MM.1S (cell line): ENCODE results near the gene APOBEC4.

Experiments used
- EZH2phosphoT487 ChIP-seq: fragments of 300-600 bp; sonication (generic); IDR thresholded peaks from 2 replicates; pipeline ENCODE4 v1.6.1; 2018; ENCODE audit warnings: antibody characterized with exemption, low read length
- TF ChIP-seq, protein P1 (sequence below): fragments of 300-600 bp; sonication (generic); IDR thresholded peaks from 2 replicates; pipeline ENCODE4 v1.5.1; 2016; ENCODE audit warnings: antibody characterized with exemption, low read length, mixed read lengths

DNA sequence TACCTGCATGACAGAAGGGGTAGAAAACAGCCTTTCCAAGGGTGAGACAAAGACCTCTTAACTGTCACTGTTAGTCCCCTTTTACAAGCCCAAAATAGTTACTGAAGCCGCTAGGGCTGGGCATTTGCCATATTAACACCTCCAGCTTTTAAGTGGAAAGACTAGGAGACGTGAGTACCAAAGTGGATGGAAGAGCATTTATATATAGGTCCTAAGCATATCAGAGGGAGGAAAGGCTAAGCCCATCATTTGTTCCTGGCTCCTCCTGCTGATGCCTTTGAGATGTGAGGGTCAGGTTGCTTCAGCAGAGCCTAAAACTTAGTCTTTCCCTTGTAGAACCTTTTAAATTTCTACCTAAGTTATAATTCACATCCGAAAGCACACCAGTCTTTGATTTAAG, 25.7 kb upstream of the APOBEC4 start:
- TF ChIP-seq, protein P1, sequence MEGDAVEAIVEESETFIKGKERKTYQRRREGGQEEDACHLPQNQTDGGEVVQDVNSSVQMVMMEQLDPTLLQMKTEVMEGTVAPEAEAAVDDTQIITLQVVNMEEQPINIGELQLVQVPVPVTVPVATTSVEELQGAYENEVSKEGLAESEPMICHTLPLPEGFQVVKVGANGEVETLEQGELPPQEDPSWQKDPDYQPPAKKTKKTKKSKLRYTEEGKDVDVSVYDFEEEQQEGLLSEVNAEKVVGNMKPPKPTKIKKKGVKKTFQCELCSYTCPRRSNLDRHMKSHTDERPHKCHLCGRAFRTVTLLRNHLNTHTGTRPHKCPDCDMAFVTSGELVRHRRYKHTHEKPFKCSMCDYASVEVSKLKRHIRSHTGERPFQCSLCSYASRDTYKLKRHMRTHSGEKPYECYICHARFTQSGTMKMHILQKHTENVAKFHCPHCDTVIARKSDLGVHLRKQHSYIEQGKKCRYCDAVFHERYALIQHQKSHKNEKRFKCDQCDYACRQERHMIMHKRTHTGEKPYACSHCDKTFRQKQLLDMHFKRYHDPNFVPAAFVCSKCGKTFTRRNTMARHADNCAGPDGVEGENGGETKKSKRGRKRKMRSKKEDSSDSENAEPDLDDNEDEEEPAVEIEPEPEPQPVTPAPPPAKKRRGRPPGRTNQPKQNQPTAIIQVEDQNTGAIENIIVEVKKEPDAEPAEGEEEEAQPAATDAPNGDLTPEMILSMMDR, result no peak
- TF ChIP-seq EZH2phosphoT487, result no peak
